HFF-Myc (cell line): ENCODE data around the gene NEK11.
A peak's percentile ranks its signal among the peaks of the same experiment; 100 is the strongest.
"Not testable (repeated sequence)": the region's sequence is repeated elsewhere in the genome, so short reads cannot be mapped to it uniquely, and the experiment has no call there.

Experiments
- DNase-seq: peaks from one replicate; pipeline ENCODE4 v3.0.0-alpha.2; 2011; ENCODE audit warnings: low read depth; ENCODE audit errors: extremely low read depth
- H3K4me3 ChIP-seq: replicated peaks from 2 replicates; pipeline ENCODE4 v1.5.1; 2011; ENCODE audit warnings: low read depth, mild to moderate bottlenecking, control low read depth, low read length
- TF ChIP-seq, protein P1 (sequence below): IDR thresholded peaks from 2 replicates; pipeline ENCODE4 v1.5.1; 2012; ENCODE audit warnings: mild to moderate bottlenecking, low read depth, low read length, control low read depth; ENCODE audit errors: missing control alignments

NEK11 gene

DNA sequence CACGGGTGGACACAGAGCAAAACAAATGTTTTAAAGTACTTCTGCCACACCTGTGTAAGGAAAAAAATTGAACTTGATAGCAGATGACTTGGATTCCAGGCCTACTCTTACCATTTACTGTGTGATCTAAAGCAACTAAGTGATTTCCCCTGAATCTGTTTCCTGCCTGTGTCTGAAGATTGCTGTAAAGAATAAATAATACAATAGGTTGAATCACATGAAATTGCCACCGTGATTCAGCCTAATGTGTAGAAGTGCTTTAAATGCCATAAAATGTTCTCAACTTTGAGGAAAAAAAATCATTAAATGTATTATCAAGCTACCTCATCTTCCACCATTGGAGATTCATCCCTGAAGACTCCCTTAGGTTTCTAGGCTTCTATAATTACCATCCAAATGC, 327.3 kb downstream of the NEK11 start:
- TF ChIP-seq, protein P1, sequence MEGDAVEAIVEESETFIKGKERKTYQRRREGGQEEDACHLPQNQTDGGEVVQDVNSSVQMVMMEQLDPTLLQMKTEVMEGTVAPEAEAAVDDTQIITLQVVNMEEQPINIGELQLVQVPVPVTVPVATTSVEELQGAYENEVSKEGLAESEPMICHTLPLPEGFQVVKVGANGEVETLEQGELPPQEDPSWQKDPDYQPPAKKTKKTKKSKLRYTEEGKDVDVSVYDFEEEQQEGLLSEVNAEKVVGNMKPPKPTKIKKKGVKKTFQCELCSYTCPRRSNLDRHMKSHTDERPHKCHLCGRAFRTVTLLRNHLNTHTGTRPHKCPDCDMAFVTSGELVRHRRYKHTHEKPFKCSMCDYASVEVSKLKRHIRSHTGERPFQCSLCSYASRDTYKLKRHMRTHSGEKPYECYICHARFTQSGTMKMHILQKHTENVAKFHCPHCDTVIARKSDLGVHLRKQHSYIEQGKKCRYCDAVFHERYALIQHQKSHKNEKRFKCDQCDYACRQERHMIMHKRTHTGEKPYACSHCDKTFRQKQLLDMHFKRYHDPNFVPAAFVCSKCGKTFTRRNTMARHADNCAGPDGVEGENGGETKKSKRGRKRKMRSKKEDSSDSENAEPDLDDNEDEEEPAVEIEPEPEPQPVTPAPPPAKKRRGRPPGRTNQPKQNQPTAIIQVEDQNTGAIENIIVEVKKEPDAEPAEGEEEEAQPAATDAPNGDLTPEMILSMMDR: no peak
- DNase-seq: no peak

DNA sequence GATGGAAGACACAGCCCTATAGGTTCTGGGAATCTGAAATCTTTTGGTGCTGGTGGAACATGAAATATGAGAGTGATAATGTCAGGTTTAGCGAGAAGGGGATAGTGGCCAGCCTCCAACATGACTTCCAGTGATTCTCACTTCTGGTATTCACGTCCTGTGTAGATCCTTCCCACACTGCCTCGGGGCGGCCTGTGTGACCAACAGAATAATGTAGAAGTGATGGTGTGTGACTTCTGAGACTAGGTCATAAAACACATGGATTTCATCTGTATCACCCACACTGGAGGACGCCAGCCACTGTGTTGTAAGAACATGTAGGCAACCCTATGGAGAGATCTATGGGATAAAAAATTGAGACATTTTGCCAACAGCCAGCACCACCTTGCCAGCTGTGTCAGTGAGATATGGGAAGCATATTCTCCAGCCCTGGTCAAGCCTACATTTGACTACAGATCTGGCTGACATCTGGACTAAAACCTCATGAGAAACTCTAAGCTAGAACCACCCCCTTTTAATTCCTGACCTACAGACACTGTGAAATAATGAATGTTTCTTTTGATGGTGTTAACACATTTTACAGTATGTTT, 329.4 kb downstream of the NEK11 start:
- TF ChIP-seq, protein P1: no peak
- peak; percentile 20 for DNase-seq
- no peak overlapping the region for H3K4me3 ChIP-seq

More for the DNA sequence above, 327.3 kb downstream of the NEK11 start:
- H3K4me3 ChIP-seq: no peak overlapping the region

DNA sequence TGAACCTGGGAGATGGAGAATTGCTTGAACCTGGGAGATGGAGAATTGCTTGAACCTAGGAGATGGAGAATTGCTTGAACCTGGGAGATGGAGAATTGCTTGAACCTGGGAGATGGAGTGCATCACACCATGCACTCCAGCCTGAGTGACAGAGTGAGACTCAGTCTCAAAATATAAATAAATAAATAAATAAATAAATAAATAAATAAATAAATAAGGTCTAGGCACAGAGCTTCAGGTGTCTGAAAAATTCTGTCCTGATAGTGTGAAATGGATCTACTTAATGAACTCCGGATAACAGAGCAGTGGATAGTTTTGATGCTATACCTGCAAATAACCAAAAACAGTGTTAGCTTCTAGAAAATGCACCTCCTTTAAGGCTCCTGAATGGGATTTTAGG, 330.6 kb downstream of the NEK11 start:
- TF ChIP-seq, protein P1: no peak
- DNase-seq: no peak
- no peak overlapping the region for H3K4me3 ChIP-seq

DNA sequence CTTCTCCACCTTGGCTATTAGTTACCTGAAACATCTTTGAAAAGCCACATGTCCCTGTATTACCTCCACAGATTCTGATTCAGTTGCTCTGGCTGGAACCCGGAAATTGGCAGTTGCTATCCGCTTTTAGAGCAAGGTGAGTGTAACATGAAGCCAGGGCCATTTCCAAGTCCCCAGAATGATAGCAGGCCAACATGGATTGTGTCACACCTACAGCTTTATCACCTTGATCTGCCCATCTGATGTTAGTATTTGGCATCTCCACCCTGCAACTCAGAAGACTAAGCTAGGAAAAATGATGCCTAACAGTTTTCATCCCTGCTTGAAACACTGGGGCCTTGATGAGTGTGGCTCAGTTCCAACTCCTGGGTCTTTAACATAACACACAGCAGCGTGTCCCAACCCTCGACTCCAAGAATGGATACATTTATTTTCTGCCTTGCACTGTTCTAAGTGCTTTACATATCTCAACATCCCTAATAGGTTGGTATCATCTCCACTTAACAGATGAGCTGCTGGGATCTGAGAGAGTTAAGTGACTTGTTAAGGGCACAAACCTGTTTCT, 333.6 kb downstream of the NEK11 start:
- no peak for DNase-seq
- TF ChIP-seq, protein P1: no peak

DNA sequence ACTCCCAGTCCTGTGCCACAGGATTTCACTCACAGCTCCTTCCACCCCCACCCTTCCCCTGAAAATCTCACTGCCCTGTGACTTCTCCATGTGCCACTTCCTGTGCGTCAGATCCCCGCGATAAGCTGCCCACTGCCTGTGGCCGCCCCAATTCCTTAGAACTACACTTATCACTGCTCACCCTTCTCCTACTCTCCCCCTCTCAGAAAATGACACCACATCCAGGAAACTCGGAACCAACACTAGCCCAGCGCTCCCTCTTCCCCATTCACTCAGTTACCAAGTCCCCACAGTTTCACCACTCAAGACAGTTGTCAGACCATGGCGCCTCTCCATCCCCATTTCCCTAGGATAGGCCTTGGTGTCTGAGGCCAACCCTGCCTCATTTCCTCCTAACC, 334.4 kb downstream of the NEK11 start:
- H3K4me3 ChIP-seq, DNase-seq: not testable (repeated sequence)

More for the DNA sequence above, 333.6 kb downstream of the NEK11 start:
- no peak overlapping the region for H3K4me3 ChIP-seq

DNA sequence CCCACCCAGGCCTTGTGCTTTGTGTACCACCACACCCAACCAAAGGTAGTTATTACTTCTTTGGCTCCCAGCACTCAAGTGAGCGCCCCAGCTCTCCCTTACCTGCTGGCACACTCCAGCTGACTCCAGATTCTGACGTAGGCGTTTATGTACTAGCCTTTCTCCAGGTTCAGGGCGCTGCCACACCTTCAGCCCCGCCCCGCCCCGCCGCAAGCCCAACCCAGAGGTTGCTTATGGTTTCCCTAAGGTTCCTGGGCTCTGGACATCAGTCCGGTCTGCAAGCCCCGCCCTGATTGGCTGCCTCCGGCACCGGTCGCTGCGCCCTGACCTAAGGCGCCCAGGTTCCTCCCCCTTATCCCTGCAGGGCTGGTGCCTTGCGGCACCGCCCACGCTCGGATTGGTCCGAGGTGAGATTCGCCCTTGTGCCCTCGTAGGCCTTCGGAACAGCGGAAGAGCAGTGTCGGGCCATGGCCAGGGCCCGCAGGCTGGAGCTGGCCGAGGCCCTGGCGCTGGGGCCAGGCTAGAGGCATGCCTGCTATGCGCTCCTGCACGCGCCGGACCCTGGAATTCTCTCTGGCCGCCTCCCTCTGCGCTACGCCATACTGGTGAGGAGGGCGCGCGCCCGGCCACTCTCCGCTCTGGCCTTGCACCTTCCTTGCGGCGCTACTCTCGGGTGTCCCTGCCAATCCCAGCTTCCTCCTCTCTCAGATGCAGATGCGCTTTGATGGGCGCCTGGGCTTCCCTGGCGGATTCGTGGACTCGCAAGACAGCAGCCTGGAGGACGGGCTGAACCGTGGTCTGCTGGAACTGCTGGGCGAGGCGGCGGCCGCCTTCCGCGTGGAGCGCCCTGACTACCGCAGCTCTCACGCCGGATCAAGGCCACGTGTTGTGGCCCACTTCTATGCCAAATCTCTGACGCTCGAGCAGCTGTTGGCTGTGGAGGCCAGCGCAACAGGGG, 335.1 kb downstream of the NEK11 start:
- DNase-seq: no peak
- TF ChIP-seq, protein P1: no peak
- H3K4me3 ChIP-seq: 0 out of 2 replicates have a peak overlapping the region, but pooled peaks have one; percentile 3

DNA sequence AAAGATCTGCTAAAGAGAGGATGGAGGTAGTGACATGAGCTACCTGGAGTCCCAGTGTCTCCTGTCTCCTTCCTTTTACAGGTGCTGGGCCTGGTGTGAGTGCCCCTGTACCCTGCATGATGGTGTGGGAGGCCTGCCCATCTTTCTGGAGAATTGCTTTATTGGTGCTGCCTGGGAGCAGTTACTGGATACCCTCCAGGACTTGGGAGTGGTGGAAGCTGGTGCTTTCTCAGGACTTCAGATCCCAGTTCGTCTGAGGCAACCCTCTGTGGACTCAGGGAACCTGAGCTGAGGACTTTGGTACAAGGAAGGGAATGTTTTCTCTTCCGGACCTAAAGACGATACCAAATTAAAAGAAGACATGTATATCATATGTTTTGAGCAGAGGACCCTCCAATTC, 336.6 kb downstream of the NEK11 start:
- TF ChIP-seq, protein P1: no peak
- no peak for DNase-seq
- H3K4me3 ChIP-seq: no peak overlapping the region
